Ishikawa (cell line): Measurements from ENCODE around the gene CFAP61.

ENCODE experiments used
- CEBPB ChIP-seq: IDR thresholded peaks from 2 replicates; pipeline ENCODE4 v1.6.1; 2012
- CREB1 ChIP-seq: IDR thresholded peaks from 2 replicates; pipeline ENCODE4 v1.6.1; 2012; ENCODE audit warnings: low read depth
- EGR1 ChIP-seq: IDR thresholded peaks from 2 replicates; pipeline ENCODE4 v1.6.1; 2012
- EP300 ChIP-seq: IDR thresholded peaks from 2 replicates; pipeline ENCODE4 v1.6.1; 2012; ENCODE audit warnings: borderline replicate concordance
- FOXM1 ChIP-seq: IDR thresholded peaks from 2 replicates; pipeline ENCODE4 v1.6.1; 2012; ENCODE audit warnings: low read depth, borderline replicate concordance
- NFIC ChIP-seq: IDR thresholded peaks from 2 replicates; pipeline ENCODE4 v1.6.1; 2012
- RAD21 ChIP-seq: IDR thresholded peaks from 2 replicates; pipeline ENCODE4 v1.6.1; 2012; ENCODE audit warnings: low read depth
- TAF1 ChIP-seq: IDR thresholded peaks from 2 replicates; pipeline ENCODE4 v1.6.1; 2012; ENCODE audit warnings: low read depth, mild to moderate bottlenecking
- TCF12 ChIP-seq: IDR thresholded peaks from 2 replicates; pipeline ENCODE4 v1.6.1; 2012; ENCODE audit warnings: low read depth
- TEAD4 ChIP-seq: IDR thresholded peaks from 2 replicates; pipeline ENCODE4 v1.6.1; 2012
- YY1 ChIP-seq: IDR thresholded peaks from 2 replicates; pipeline ENCODE4 v1.6.1; 2012; ENCODE audit warnings: low read depth
- ZBTB7A ChIP-seq: IDR thresholded peaks from 2 replicates; pipeline ENCODE4 v1.6.1; 2012; ENCODE audit warnings: low read depth
- TF ChIP-seq, protein P1 (sequence below): IDR thresholded peaks from 2 replicates; pipeline ENCODE4 v1.6.1; 2012; ENCODE audit warnings: low read depth, mild to moderate bottlenecking
- TF ChIP-seq, protein P2 (sequence below): IDR thresholded peaks from 2 replicates; pipeline ENCODE4 v1.6.1; 2012
- TF ChIP-seq, protein P3 (sequence below): IDR thresholded peaks from 2 replicates; pipeline ENCODE4 v1.6.1; 2012

Gene CFAP61

DNA sequence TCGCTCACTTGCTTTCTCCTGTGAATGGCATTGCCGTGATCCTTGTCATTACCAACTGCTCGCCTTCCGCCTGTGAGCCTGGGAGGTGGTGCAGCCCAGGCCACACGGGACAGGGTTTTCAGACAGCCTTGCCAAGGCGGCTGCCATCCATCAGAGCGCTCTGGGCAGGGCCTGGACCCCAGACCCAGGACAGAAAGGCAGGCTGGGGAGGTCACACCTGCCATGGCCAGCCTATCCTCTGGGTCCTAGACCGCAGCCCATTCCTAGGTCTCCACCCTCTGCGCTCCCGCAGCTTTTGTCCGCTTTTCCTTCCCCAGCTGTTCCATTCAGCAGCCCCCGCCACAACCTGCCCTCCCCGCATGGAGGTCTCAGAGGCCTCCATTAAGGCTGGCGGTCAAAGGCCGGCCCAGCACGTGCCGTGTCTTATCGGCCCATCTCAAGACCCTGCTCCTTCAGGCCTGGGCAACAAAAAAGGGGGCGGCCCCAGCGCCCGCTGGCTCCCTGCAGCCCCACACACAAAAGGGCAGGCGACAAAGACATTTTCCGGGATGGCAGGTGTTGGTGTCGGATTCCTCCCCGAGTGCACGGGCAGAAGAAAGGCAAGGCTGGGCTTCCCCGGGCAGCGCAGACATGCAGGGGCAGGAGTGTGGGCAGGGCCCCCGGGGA is 343.7 kb downstream of the CFAP61 start:
- no peak for TF ChIP-seq CREB1
- TF ChIP-seq, protein P1, sequence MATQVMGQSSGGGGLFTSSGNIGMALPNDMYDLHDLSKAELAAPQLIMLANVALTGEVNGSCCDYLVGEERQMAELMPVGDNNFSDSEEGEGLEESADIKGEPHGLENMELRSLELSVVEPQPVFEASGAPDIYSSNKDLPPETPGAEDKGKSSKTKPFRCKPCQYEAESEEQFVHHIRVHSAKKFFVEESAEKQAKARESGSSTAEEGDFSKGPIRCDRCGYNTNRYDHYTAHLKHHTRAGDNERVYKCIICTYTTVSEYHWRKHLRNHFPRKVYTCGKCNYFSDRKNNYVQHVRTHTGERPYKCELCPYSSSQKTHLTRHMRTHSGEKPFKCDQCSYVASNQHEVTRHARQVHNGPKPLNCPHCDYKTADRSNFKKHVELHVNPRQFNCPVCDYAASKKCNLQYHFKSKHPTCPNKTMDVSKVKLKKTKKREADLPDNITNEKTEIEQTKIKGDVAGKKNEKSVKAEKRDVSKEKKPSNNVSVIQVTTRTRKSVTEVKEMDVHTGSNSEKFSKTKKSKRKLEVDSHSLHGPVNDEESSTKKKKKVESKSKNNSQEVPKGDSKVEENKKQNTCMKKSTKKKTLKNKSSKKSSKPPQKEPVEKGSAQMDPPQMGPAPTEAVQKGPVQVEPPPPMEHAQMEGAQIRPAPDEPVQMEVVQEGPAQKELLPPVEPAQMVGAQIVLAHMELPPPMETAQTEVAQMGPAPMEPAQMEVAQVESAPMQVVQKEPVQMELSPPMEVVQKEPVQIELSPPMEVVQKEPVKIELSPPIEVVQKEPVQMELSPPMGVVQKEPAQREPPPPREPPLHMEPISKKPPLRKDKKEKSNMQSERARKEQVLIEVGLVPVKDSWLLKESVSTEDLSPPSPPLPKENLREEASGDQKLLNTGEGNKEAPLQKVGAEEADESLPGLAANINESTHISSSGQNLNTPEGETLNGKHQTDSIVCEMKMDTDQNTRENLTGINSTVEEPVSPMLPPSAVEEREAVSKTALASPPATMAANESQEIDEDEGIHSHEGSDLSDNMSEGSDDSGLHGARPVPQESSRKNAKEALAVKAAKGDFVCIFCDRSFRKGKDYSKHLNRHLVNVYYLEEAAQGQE = no peak
- no peak for TF ChIP-seq ZBTB7A
- TF ChIP-seq, protein P2, sequence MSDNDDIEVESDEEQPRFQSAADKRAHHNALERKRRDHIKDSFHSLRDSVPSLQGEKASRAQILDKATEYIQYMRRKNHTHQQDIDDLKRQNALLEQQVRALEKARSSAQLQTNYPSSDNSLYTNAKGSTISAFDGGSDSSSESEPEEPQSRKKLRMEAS = no peak
- TF ChIP-seq EGR1 = no peak
- no peak for TF ChIP-seq YY1
- no peak for TF ChIP-seq NFIC
- TF ChIP-seq TEAD4 = no peak
- no peak for TF ChIP-seq FOXM1
- TF ChIP-seq EP300 = no peak
- TF ChIP-seq CEBPB = no peak
- no peak for TF ChIP-seq TAF1
- TF ChIP-seq, protein P3, sequence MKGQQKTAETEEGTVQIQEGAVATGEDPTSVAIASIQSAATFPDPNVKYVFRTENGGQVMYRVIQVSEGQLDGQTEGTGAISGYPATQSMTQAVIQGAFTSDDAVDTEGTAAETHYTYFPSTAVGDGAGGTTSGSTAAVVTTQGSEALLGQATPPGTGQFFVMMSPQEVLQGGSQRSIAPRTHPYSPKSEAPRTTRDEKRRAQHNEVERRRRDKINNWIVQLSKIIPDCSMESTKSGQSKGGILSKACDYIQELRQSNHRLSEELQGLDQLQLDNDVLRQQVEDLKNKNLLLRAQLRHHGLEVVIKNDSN = no peak
- no peak for TF ChIP-seq TCF12
- TF ChIP-seq RAD21 = no peak

DNA sequence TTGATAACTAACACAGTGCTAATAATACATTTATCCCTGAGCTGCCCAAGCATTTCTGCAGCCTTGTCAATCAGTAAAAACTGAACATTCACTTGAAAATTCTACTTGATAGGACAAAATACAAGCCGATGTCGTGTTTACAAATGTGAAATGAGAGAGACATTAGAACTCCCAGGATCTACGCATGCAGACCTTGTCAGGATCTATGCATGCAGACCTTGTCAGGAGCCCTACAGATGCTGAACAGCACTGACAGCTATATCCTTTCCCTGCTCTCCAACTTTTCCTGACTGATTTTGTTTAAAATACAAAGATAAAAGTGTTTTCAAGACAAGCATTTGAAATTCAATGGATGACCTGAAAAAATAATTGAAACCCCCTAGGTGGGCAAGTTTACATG is 344.5 kb downstream of the CFAP61 start:
- TF ChIP-seq TCF12 (no peak), YY1 (no peak), ZBTB7A (no peak), CREB1 (no peak), RAD21 (no peak), NFIC (no peak), TAF1 (no peak), TEAD4 (no peak), CEBPB (no peak), EGR1 (no peak), FOXM1 (no peak), EP300 (no peak)
- TF ChIP-seq, protein P2 = no peak
- TF ChIP-seq, protein P3 = no peak
- TF ChIP-seq, protein P1 = no peak

DNA sequence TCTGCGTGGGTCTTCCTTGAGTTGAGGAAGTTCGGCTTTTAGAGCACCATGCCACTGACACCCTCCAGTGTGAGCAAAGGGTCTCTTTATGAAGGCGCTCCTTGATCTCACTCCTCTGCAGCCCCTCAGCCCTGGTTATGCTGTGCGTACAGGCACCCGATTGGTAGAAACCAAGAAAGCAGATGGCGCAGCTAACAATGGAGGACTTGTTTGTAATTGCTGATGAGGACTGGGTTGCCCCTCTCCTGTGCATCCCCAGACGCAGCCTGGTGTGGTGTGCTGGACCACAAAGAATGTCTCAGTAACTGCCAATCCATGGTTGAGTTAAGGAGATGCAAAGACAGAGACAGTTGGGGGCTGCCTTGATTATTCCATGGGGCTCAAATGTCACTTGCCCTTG is 345.8 kb downstream of the CFAP61 start:
- no peak for TF ChIP-seq CREB1
- no peak for TF ChIP-seq EGR1
- TF ChIP-seq YY1 = no peak
- no peak for TF ChIP-seq TEAD4
- TF ChIP-seq, protein P2 = no peak
- TF ChIP-seq NFIC = no peak
- TF ChIP-seq RAD21 = no peak
- no peak for TF ChIP-seq CEBPB
- TF ChIP-seq, protein P1 = no peak
- TF ChIP-seq FOXM1 = no peak
- no peak for TF ChIP-seq ZBTB7A
- TF ChIP-seq, protein P3 = no peak
- no peak for TF ChIP-seq TCF12
- TF ChIP-seq TAF1 = no peak
- TF ChIP-seq EP300 = no peak
